Measurements from ENCODE around the gene NPDC1. TPM values are rescaled to one million over a fixed set of nuclear protein-coding genes. Genes with fewer than 3 reads are reported as not detected.

Gene NPDC1
- total RNA-seq, 1 donor from 2014 or later = 63.9 TPM

DNA sequence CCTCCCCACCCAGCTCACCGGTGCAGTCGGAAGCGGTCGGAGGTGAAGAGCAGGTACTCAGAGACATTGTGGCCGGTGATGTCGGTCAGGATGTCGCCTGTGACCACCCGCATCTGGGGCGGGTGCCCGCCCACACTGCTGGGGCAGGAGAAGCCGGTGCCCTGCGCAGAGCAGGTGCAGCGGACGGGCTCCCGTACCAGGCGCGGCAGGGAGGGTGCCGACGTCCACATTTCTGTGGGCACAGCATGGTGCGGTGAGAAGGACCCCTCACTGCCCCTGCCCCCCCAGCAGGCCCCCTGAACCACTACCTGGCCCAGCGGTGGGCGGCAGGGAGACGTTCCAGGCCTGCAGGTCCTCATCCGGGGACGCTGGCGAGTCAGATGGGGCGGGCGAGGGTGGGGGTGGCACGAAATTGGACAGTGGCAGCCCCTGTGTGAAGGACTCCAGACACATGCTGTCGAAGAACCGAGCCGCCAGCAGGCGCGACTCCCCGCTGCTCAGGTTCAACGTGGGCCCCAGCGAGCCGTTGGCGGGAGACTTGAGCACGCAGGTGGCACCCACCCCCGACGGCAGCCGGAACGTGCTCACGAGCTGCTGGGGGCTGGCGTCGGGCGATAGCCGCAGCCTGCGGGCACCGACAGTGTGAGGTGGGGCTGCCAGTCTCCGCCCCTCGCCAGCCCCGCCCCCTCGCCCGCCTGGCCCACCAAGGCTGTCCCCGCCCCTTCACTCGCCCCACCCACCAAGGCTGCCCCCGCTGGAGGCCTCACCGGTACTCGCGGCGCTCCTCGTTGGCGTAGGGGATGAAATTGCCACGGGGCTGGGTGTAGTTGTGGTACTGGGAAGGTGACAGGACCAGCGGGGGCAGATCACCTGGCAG is 33.0 kb downstream of the NPDC1 start:
- DNase-seq = no peak
- no peaks in the 10 kb centered on the region for H3K27me3 ChIP-seq (ENCODE audit: low read depth)
- H3K36me3 ChIP-seq = peaks cover 85% of the 10 kb centered on the region
- no peak overlapping the region for H3K4me3 ChIP-seq
- no peak overlapping the region for H3K27ac ChIP-seq (replicated peaks)
- intact Hi-C loops (cut with micrococcal nuclease) = no loop called here
- TF ChIP-seq, protein P1, sequence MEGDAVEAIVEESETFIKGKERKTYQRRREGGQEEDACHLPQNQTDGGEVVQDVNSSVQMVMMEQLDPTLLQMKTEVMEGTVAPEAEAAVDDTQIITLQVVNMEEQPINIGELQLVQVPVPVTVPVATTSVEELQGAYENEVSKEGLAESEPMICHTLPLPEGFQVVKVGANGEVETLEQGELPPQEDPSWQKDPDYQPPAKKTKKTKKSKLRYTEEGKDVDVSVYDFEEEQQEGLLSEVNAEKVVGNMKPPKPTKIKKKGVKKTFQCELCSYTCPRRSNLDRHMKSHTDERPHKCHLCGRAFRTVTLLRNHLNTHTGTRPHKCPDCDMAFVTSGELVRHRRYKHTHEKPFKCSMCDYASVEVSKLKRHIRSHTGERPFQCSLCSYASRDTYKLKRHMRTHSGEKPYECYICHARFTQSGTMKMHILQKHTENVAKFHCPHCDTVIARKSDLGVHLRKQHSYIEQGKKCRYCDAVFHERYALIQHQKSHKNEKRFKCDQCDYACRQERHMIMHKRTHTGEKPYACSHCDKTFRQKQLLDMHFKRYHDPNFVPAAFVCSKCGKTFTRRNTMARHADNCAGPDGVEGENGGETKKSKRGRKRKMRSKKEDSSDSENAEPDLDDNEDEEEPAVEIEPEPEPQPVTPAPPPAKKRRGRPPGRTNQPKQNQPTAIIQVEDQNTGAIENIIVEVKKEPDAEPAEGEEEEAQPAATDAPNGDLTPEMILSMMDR (IDR thresholded peaks at IDR 0.05; ENCODE audit: borderline replicate concordance) = no peak
- H3K4me1 ChIP-seq = no peaks in the 10 kb centered on the region
- H3K9me3 ChIP-seq (replicated peaks) = no peaks in the 10 kb centered on the region

DNA sequence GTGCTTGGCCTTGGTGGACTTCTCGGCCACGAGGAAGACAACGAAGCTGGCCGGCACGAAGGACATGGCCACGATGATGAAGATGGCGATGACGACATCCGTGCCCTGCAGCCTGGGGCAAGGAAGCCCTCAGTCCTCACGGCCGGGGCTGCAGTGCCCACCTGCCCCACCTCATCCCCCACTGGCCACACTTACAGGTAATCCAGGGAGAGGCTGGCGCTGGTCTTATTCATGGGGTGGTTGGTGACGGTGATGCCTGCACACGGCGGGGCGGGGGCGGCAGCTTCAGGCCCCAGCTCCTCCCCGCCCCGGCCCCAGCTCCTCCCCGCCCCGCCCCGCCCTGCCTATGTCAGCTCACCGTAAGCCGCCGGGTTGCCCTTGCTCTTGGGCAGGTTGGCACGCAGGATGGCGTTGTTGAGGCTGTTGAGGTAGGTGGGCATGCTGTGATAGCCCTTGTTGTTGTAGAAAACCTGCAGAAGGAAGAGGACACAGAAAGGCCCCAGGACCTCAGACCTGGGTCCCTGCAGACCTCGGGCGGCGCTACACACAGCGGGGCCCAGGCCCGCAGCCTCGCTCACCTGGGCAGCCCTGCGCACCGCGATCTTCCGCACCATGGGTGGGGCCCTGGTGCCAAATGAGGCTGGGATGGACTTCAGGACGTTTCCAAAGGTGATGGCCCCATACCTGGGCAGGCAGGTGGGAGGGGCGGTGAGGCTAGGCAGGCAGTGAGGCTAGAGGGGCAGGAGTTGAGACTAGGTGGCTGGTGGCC is 33.9 kb downstream of the NPDC1 start:
- intact Hi-C loops (cut with micrococcal nuclease) = no loop called here
- H3K4me3 ChIP-seq = no peak overlapping the region
- TF ChIP-seq, protein P1 (IDR thresholded peaks at IDR 0.05; ENCODE audit: borderline replicate concordance) = no peak
- H3K27ac ChIP-seq (replicated peaks) = no peak overlapping the region
- H3K9me3 ChIP-seq (replicated peaks) = no peaks in the 10 kb centered on the region
- no peaks in the 10 kb centered on the region for H3K27me3 ChIP-seq (ENCODE audit: low read depth)
- no peak for DNase-seq
- H3K4me1 ChIP-seq = no peaks in the 10 kb centered on the region
- peaks cover 77% of the 10 kb centered on the region for H3K36me3 ChIP-seq

DNA sequence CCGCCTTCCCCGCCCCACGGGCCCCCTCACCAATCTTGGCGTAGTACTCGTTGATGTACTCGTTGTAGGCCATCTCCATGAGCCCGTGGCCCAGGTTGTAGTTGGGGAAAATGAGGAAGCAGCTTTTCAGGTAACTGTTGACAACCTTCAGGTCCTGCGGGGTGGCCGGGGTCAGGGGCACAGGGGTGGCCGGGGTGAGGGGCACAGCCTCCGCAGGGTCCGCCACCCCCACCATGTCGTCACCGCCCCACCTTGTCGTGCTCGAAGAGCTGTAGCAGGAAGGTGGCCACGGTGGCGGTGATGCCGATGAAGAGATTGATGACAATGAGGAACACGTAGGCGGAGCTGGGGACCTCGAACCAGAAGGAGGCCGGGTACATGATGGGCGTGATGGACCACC is 34.8 kb downstream of the NPDC1 start:
- DNase-seq = no peak
- intact Hi-C loops (cut with micrococcal nuclease) = no loop called here
- no peaks in the 10 kb centered on the region for H3K4me1 ChIP-seq
- H3K4me3 ChIP-seq = no peak overlapping the region
- TF ChIP-seq, protein P1 (IDR thresholded peaks at IDR 0.05; ENCODE audit: borderline replicate concordance) = no peak
- no peaks in the 10 kb centered on the region for H3K9me3 ChIP-seq (replicated peaks)
- peaks cover 67% of the 10 kb centered on the region for H3K36me3 ChIP-seq
- H3K27ac ChIP-seq (replicated peaks) = no peak overlapping the region
- no peaks in the 10 kb centered on the region for H3K27me3 ChIP-seq (ENCODE audit: low read depth)

DNA sequence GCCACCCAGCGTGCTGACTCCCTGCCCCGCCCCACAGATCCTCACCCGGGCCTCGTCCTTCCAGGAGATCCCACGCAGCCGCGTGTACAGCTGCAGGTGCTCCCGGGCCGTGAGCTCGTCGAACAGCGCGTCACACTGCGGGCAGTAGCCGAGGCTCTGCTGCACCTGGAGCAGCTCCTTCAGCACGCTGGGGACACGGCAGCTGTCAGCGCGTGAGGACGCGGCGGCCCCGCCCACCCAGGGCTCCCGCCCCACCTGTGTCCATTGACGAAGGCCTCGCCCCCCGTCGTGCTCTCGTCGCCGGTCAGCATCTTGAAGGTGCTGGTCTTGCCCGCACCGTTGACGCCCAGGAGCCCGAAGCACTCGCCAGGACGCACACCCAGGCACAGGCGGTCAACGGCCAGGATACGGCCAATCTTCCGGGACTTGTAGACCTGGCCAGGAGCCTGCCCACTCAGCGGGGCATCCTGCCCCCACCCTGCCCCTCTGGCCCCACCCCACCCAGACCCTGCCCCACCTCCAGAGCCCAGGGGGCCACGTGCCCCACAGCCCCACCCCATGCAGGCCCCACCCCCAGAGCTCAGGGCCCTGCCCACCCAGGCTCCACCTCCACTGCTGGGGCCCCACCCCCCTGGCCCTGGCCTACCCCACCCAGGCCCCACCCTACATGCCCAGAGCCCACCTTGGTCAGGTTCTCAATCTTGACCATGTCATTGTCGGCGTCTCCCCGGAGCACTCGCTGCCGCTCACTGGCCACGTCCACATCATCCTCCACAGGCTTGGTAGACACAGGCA is 35.8 kb downstream of the NPDC1 start:
- Histone ChIP-seq H3K4me1 (no peaks in the 10 kb centered on the region), H3K9me3 (replicated peaks) (no peaks in the 10 kb centered on the region), H3K27me3 (ENCODE audit: low read depth) (no peaks in the 10 kb centered on the region), H3K36me3 (peaks cover 57% of the 10 kb centered on the region), H3K27ac (replicated peaks) (no peak overlapping the region), H3K4me3 (no peak overlapping the region)
- intact Hi-C loops (cut with micrococcal nuclease) = no loop called here
- no peak for DNase-seq
- TF ChIP-seq, protein P1 (IDR thresholded peaks at IDR 0.05; ENCODE audit: borderline replicate concordance) = no peak

DNA sequence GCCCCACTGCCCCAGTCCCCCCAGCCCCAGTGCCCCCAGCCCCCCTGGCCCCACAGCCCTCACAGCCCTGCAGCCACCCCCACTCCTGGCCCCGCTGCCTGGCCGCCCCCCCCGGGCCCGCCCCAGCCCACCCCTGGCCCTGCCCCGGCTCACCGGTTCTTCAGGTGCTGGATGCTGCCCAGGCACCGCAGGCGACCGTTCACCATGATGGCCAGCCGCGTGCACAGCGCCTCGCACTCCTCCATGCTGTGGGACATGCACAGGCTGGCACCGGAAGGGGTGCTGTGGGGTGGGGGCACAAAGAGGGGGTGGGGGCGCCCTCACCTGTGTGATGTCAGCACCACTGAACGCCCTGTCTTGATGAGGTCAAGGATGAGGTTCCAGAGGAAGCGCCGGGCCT is 36.8 kb downstream of the NPDC1 start:
- intact Hi-C loops (cut with micrococcal nuclease) = no loop called here

More for the DNA sequence above, 36.8 kb downstream of the NPDC1 start:
- Histone ChIP-seq H3K27ac (replicated peaks) (no peak overlapping the region), H3K27me3 (ENCODE audit: low read depth) (no peaks in the 10 kb centered on the region), H3K4me1 (no peaks in the 10 kb centered on the region), H3K9me3 (replicated peaks) (peaks cover 6% of the 10 kb centered on the region), H3K36me3 (peaks cover 48% of the 10 kb centered on the region), H3K4me3 (no peak overlapping the region)
- TF ChIP-seq, protein P1 (IDR thresholded peaks at IDR 0.05; ENCODE audit: borderline replicate concordance) = no peak
- no peak for DNase-seq
